Myometrial cell (primary cell): ENCODE results near the gene ERMP1. TPM values are rescaled to one million over a fixed set of nuclear protein-coding genes. Genes with fewer than 3 reads are reported as not detected.

Experiments
- total RNA-seq: library from RNA; depleted of rRNA; stranded (reverse); fragments of >200 nt; gene quantifications from 2 replicates; pipeline ENCODE4 v1.2.3, GENCODE V29; 2015

The ERMP1 gene
- total RNA-seq, result 17.6 and 24.3 TPM in 2 replicates

GRCh38 chr9:5832538-5833529 is at the start of gene ERMP1:
TSS of gene ERMP1 (minus strand) at chr9:5833117. CDS start at chr9:5833027, 90 bp downstream.

Other genes with a start within 250 kb of the ERMP1 start
- 14.7 and 19.0 TPM in 2 replicates for gene RIC1, start 204.0 kb downstream of the ERMP1 start, total RNA-seq
- not detected in 2 replicates for gene MLANA, start 57.8 kb upstream of the ERMP1 start, total RNA-seq
- gene RANBP6, start 182.5 kb upstream of the ERMP1 start, total RNA-seq, result 19.0 and 29.4 TPM in 2 replicates